H1 (cell line): ENCODE data around the gene ALPL. TPM values are rescaled to one million over a fixed set of nuclear protein-coding genes. Genes with fewer than 3 reads are reported as not detected.

Experiments used
- CTCF ChIA-PET: fragments of 300-600 bp; sonication (Branson Sonifier 250); formaldehyde crosslinking; loops from one replicate; lab custom pipeline; 2021; ENCODE audit not compliant: partially characterized antibody; lab: Charles Lee
- POLR2A ChIA-PET: fragments of 300-600 bp; sonication (Branson Sonifier 250); formaldehyde crosslinking; loops from one replicate; lab custom pipeline; 2021; ENCODE audit warnings: inconsistent platforms; ENCODE audit not compliant: partially characterized antibody; lab: Charles Lee
- DNase-seq, 2 experiments: peaks; one replicate each; pipeline versions ENCODE4 v3.0.0 to v3.0.0-alpha.2; 2010 to 2022; ENCODE audit warnings: low spot score in 2 of 2, low read depth in 1 of 2, mixed read lengths in 1 of 2
- FAIRE-seq: peaks from 2 replicates; lab custom pipeline; 2011; peaks lifted over from hg19 to GRCh38; lab: Jason Lieb, UNC
- H2AFZ ChIP-seq: 2 replicates; pipeline ENCODE4 v1.8.1; 2012; ENCODE audit warnings: low read length, inconsistent platforms
- H2AK5ac ChIP-seq: 2 replicates; pipeline ENCODE4 v1.6.1; 2013; ENCODE audit warnings: low read depth, low read length
- H2BK120ac ChIP-seq: replicated peaks from 2 replicates; pipeline ENCODE3; 2013; ENCODE audit warnings: low read depth, low read length, inconsistent platforms
- H2BK12ac ChIP-seq: 2 replicates; pipeline ENCODE4 v1.6.1; 2013; ENCODE audit warnings: low read depth, low read length
- H2BK15ac ChIP-seq: 2 replicates; pipeline ENCODE4 v1.6.1; 2013; ENCODE audit warnings: low read length
- H2BK20ac ChIP-seq: 2 replicates; pipeline ENCODE4 v1.6.1; 2013; ENCODE audit warnings: low read length
- H2BK5ac ChIP-seq: 2 replicates; pipeline ENCODE4 v1.6.1; 2013; ENCODE audit warnings: low read depth, low read length
- H3K14ac ChIP-seq: 2 replicates; pipeline ENCODE4 v1.6.1; 2013; ENCODE audit warnings: inconsistent platforms; ENCODE audit not compliant: insufficient read length
- H3K18ac ChIP-seq: 2 replicates; pipeline ENCODE4 v1.6.1; 2013; ENCODE audit warnings: low read length; ENCODE audit errors: extremely low read depth
- H3K23ac ChIP-seq: 2 replicates; pipeline ENCODE4 v1.6.1; 2013; ENCODE audit warnings: inconsistent platforms; ENCODE audit not compliant: insufficient read length
- H3K23me2 ChIP-seq: 2 replicates; pipeline ENCODE4 v1.6.1; 2013; ENCODE audit warnings: low read depth, low read length
- H3K27ac ChIP-seq: 2 replicates; pipeline ENCODE4 v1.6.1; 2011; ENCODE audit warnings: low read depth, low read length, inconsistent platforms
- H3K27me3 ChIP-seq, 4 experiments: replicated peaks in 1 of 4; 1 replicate in 1 of 4; 2 replicates in 3 of 4; pipeline versions ENCODE4 v1.6.1 to v1.8.1; 2011 to 2013; ENCODE audit warnings: low read length in 3 of 4, mild to moderate bottlenecking in 3 of 4, inconsistent platforms in 2 of 4, mixed read lengths in 2 of 4, moderate library complexity in 1 of 4; ENCODE audit not compliant: control insufficient read depth in 3 of 4, insufficient read depth in 3 of 4; ENCODE audit errors: extremely low read depth in 1 of 4
- H3K36me3 ChIP-seq, 4 experiments: 2 replicates each; pipeline versions ENCODE4 v1.6.1 to v1.8.1; 2011 to 2013; ENCODE audit warnings: mild to moderate bottlenecking in 4 of 4, low read length in 3 of 4, moderate library complexity in 2 of 4, control low read depth in 1 of 4, inconsistent platforms in 1 of 4; ENCODE audit not compliant: insufficient read depth in 4 of 4, control insufficient read depth in 2 of 4
- H3K4ac ChIP-seq: replicated peaks from 2 replicates; pipeline ENCODE3; 2013; ENCODE audit warnings: low read length, low read depth, mixed read lengths, inconsistent platforms; ENCODE audit not compliant: insufficient read length
- H3K4me1 ChIP-seq, 4 experiments: replicated peaks in 1 of 4; 1 replicate in 1 of 4; 2 replicates in 3 of 4; pipeline versions ENCODE4 v1.6.1 to v1.8.1; 2011 to 2013; ENCODE audit warnings: low read length in 3 of 4, inconsistent platforms in 2 of 4, mixed read lengths in 1 of 4; ENCODE audit not compliant: insufficient read depth in 4 of 4, control insufficient read depth in 3 of 4
- H3K4me2 ChIP-seq, 2 experiments: 2 replicates each; pipeline versions ENCODE4 v1.6.1 to v1.8.1; 2011 to 2013; ENCODE audit warnings: low read depth in 2 of 2, low read length in 2 of 2, control low read depth in 1 of 2, inconsistent platforms in 1 of 2, mild to moderate bottlenecking in 1 of 2; ENCODE audit not compliant: insufficient read depth in 1 of 2
- H3K4me3 ChIP-seq, 4 experiments: fragments of 200-600, 300-600 bp in 1 of 4; sonication (generic), shearing (Covaris generic), sonication (Bioruptor Twin) in 1 of 4; 2 replicates each; pipeline versions ENCODE4 v1.5.1 to v1.8.1; 2011 to 2016; ENCODE audit warnings: low read length in 4 of 4, low read depth in 3 of 4, control low read depth in 2 of 4, inconsistent platforms in 2 of 4, mild to moderate bottlenecking in 2 of 4, mixed read lengths in 1 of 4, moderate library complexity in 1 of 4; ENCODE audit not compliant: insufficient read depth in 2 of 4; ENCODE audit errors: extremely low read depth in 1 of 4
- H3K56ac ChIP-seq: replicated peaks from 2 replicates; pipeline ENCODE3; 2013; ENCODE audit warnings: low read depth, mild to moderate bottlenecking, mixed read lengths, low read length, inconsistent platforms; ENCODE audit not compliant: insufficient read length
- H3K79me1 ChIP-seq: 2 replicates; pipeline ENCODE4 v1.6.1; 2013; ENCODE audit warnings: low read depth, low read length, control low read depth
- H3K79me2 ChIP-seq, 2 experiments: 2 replicates each; pipeline versions ENCODE4 v1.6.1 to v1.8.1; 2012 to 2013; ENCODE audit warnings: low read length in 2 of 2, mild to moderate bottlenecking in 2 of 2, inconsistent platforms in 1 of 2; ENCODE audit not compliant: insufficient read depth in 2 of 2, control insufficient read depth in 1 of 2
- H3K9ac ChIP-seq, 4 experiments: replicated peaks in 1 of 4; 1 replicate in 1 of 4; 2 replicates in 3 of 4; pipeline versions ENCODE4 v1.6.1 to v1.8.1; 2011 to 2013; ENCODE audit warnings: low read depth in 3 of 4, low read length in 3 of 4, control low read depth in 2 of 4, mild to moderate bottlenecking in 2 of 4, moderate library complexity in 2 of 4, inconsistent platforms in 1 of 4; ENCODE audit errors: extremely low read depth in 1 of 4
- H3K9me3 ChIP-seq, 2 experiments: 2 replicates each; pipeline versions ENCODE4 v1.6.1 to v1.8.1; 2012 to 2013; ENCODE audit warnings: mild to moderate bottlenecking in 2 of 2, moderate library complexity in 2 of 2, control low read depth in 1 of 2, inconsistent platforms in 1 of 2, low read depth in 1 of 2, low read length in 1 of 2, mixed read lengths in 1 of 2; ENCODE audit not compliant: insufficient read depth in 2 of 2
- H4K20me1 ChIP-seq, 2 experiments: replicated peaks in 1 of 2; 2 replicates each; pipeline versions ENCODE3 to v1.8.1; 2011 to 2013; ENCODE audit warnings: inconsistent platforms in 2 of 2, low read length in 2 of 2, mild to moderate bottlenecking in 1 of 2; ENCODE audit not compliant: insufficient read depth in 2 of 2, control insufficient read depth in 1 of 2
- H4K5ac ChIP-seq: 2 replicates; pipeline ENCODE4 v1.6.1; 2013; ENCODE audit warnings: low read length, low read depth, mixed read lengths, inconsistent platforms; ENCODE audit not compliant: insufficient read length
- H4K8ac ChIP-seq: 2 replicates; pipeline ENCODE4 v1.8.0; 2013; ENCODE audit warnings: mild to moderate bottlenecking, moderate library complexity, low read length, inconsistent platforms; ENCODE audit not compliant: insufficient read depth; ENCODE audit errors: extremely low read depth
- H4K91ac ChIP-seq: replicated peaks from 2 replicates; pipeline ENCODE3; 2013; ENCODE audit warnings: low read length, mixed read lengths, inconsistent platforms; ENCODE audit not compliant: insufficient read length
- BACH1 ChIP-seq: IDR thresholded peaks from 2 replicates; pipeline ENCODE4 v1.6.1; 2012; ENCODE audit warnings: low read length, improper control_type of control experiment
- CTCF ChIP-seq, 3 experiments: IDR thresholded peaks; 1 replicate in 2 of 3; 2 replicates in 1 of 3; pipeline versions ENCODE4 v1.5.1 to v1.6.1; 2011; ENCODE audit warnings: low read length in 3 of 3, mild to moderate bottlenecking in 3 of 3, inconsistent platforms in 2 of 3, low read depth in 1 of 3, moderate library complexity in 1 of 3; ENCODE audit not compliant: insufficient read depth in 1 of 3; ENCODE audit errors: control extremely low read depth in 1 of 3
- RAD21 ChIP-seq, 2 experiments: IDR thresholded peaks in 1 of 2; conservative IDR thresholded peaks in 1 of 2; 2 replicates each; pipeline ENCODE4 v1.6.1; 2011; ENCODE audit warnings: low read depth in 2 of 2, low read length in 2 of 2, improper control_type of control experiment in 1 of 2, inconsistent platforms in 1 of 2, mild to moderate bottlenecking in 1 of 2, moderate library complexity in 1 of 2
- WGBS, 2 experiments: shearing (Covaris generic) in 1 of 2; methylation state at CpG; one replicate each; pipeline versions ENCODE4 v1.1.6 to v1.1.7; 2013 to 2015; ENCODE audit warnings: low lambda C conversion rate in 2 of 2, mixed read lengths in 2 of 2, inconsistent platforms in 1 of 2, low coverage in 1 of 2, missing lambda C conversion rate in 1 of 2; ENCODE audit not compliant: insufficient replicate concordance in 2 of 2, insufficient coverage in 1 of 2, insufficient read length in 1 of 2; ENCODE audit errors: extremely low coverage in 1 of 2, missing lambda C conversion rate in 1 of 2; 5-methylcytosine and 5-hydroxymethylcytosine counted together
- polyA plus RNA-seq, 7 experiments: library from polyadenylated mRNA; depleted of rRNA in 3 of 7; stranded (reverse) in 5 of 7; unstranded in 2 of 7; fragments of >200 nt in 5 of 7; fragments of 200-250 nt in 2 of 7; gene quantifications; 1 replicate in 5 of 7; 2 replicates in 1 of 7; 4 replicates in 1 of 7; pipeline versions ENCODE4 v1.2.1 to v1.2.3, GENCODE V29; 2011 to 2013; ENCODE audit warnings: missing spikeins in 2 of 7, mixed read lengths in 2 of 7
- total RNA-seq: library from RNA; stranded (reverse); fragmentation: NEBNext Ultra II Directional; extraction: Animal tissue kit (Norgen Biotek cat#: 25700); gene quantifications from 2 replicates; pipeline ENCODE4 v1.2.1, GENCODE V29; 2021

Gene ALPL
- total and polyA plus RNA-seq, 2 of the 8 experiments (the other 6 are each of a cell fraction or from before 2014, with no cell fraction given): 175 to 362 TPM

DNA sequence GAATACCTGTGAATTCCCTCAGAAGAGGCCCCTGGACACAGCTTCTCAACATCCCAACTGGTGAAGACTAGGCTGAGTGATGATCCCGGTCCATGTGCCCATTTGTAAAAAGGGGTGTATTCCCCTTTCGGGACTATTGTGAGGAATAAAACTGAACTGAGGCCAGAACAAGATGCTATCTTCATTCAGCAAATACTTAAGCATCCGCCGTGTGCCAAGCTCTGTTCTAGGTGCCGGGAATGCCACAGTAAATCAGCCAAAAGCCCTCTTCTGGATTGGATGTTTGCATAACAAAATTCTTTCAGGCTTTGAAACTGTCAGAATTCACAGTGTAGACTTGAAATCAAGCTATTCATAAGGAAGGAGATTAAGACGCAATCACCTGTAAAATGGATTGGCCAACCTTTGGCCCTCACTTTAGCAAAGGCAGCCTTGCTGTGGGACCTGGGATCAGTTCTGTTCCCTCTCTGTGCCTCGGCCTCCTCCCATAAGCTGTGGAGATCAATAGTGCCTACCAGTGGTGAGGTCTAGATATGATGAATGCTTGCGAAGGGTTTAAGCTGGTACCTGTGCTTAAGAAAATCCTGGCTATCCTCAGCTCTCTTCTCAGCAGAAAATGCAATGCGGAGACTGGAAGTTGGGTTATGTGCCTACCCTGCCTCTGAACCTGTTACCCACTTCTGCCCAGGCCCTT, 1.8 kb downstream of the ALPL start:
- ChIA-PET CTCF (interaction anchor here (0.6 to 26.3 kb wide), 29 partner anchors 10 to 294 kb away, joined by 3 to 372 read pairs (median 5); no protein-coding TSS in a partner anchor), POLR2A (interaction anchor here (0.6 to 3.8 kb wide), 6 partner anchors 13 to 105 kb away, joined by 3 to 16 read pairs (median 4); no protein-coding TSS in a partner anchor)
- Histone ChIP-seq H3K9me3 (no peaks in the 10 kb centered on the region), H2AK5ac (peak overlapping the region; percentile 82; the same call in 1 of the 2 replicates), H3K23ac (no peak overlapping the region), H3K4me1 (peaks cover 14 to 23% (median 17%) of the 10 kb centered on the region in 4 experiments), H3K14ac (no peak overlapping the region), H4K8ac (no peak overlapping the region), H4K5ac (no peak overlapping the region), H3K36me3 (peaks cover 0 to 5% (median 0%) of the 10 kb centered on the region in 4 experiments; a peak in 2 of 8 replicates), H2AFZ (no peak overlapping the region), H4K91ac (no peak overlapping the region), H3K23me2 (peaks cover 10% of the 10 kb centered on the region; the same call in 1 of the 2 replicates), H3K79me1 (peaks cover 4% of the 10 kb centered on the region), H2BK20ac (peak overlapping the region; percentile 90; the same call in 1 of the 2 replicates), H2BK120ac (peak overlapping the region; percentile 48), H2BK15ac (peak overlapping the region; percentile 84), H3K18ac (peak overlapping the region; percentile 91; the same call in 1 of the 2 replicates), H2BK12ac (peak overlapping the region; percentile 95; the same call in 1 of the 2 replicates), H3K9ac (no peak overlapping the region), H4K20me1 (peaks cover 10 to 27% of the 10 kb centered on the region in 2 experiments), H3K56ac (no peak overlapping the region), H3K27me3 (peaks cover 0 to 17% (median 10%) of the 10 kb centered on the region in 4 experiments; a peak in 6 of 7 replicates), H3K27ac (no peak overlapping the region), H3K4me3 (peak overlapping the region; percentile 78 to 92 (median 80); a peak in 6 of 8 replicates), H3K79me2 (peaks cover 12 to 53% of the 10 kb centered on the region in 2 experiments; a peak in 3 of 4 replicates), H2BK5ac (peak overlapping the region; percentile 80; the same call in 1 of the 2 replicates), H3K4me2 (peak overlapping the region; percentile 70 to 87), H3K4ac (peak overlapping the region; percentile 50)
- DNase-seq (no peak), FAIRE-seq (no peak)
- TF ChIP-seq CTCF (IDR thresholded peaks at IDR 0.05; ENCODE audit: control extremely low read depth in 1 of 3, insufficient read depth in 1 of 3, low read depth in 1 of 3, low read length in 3 of 3): peak; percentile 3 to 54 (median 19); a peak in 3 of 4 replicates
- peak in 1 of 2 experiments; percentile 31; a peak in 2 of 4 replicates for TF ChIP-seq RAD21 (IDR thresholded peaks at IDR 0.05 in 1 of 2, conservative IDR thresholded peaks at IDR 0.05 in 1 of 2; ENCODE audit: low read depth in 2 of 2, low read length in 2 of 2)
- no peak for TF ChIP-seq BACH1
- WGBS, 2 experiments: 89% methylated on average over 9 of the region's 9 CpGs; no CpG with 5 or more reads in 1 of the 2 experiments
